ENCODE results near the gene WSCD2.

Gene WSCD2

DNA sequence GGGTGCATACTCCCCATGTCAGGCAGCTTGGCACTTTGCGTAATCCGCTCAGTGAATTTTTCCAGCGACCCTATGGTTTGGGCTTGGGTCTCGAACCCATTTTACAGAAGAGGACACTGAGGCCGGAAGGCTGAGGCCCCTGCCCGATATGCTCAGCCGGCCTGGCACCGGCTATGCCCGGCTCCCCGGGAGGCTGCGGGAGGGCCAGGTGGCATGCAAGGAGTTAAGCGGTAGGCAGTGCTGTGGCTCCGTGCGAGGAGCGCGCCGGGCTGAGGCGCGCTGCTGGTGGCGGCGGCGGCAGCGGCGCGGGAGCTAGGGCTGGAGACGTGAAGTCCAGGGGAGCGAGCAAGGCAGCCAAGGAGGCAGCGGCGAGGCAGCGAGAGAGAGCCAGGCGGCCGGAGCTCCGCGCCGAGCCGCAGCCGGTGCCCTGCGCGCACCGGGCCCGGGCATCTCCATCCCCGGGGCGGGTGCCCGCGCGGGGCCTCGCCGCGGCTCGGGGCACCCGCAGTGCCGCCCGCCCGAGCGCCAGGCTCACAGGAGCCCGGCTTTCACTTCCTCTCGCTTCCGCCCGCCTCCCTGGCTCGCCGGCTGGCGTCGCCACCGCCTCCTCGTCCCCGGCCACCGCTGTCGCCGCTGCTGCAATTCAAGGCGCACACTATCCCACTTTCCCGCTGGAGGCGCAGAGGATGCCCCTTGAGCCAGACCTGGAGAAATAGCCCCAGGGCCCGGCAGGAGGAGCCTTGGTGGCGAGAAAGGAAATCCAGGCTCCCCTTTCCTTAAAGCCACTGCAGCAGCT, at the start of gene WSCD2:
Gene WSCD2 (plus strand): TSS at position 272 of the 796 bp plus-strand sequence. CDS start 66,545 bp downstream, outside the sequence.
- H3K4me3 ChIP-seq (ENCODE audit: low read depth, low read length): peak within 1 kb of the TSS; percentile 23; the same call in 1 of the 2 replicates
- TF ChIP-seq CTCF (IDR thresholded peaks at IDR 0.05; ENCODE audit: control insufficient read depth, extremely low read depth, insufficient read depth): peak; percentile 32
- no peak for DNase-seq (ENCODE audit: low read depth)

DNA sequence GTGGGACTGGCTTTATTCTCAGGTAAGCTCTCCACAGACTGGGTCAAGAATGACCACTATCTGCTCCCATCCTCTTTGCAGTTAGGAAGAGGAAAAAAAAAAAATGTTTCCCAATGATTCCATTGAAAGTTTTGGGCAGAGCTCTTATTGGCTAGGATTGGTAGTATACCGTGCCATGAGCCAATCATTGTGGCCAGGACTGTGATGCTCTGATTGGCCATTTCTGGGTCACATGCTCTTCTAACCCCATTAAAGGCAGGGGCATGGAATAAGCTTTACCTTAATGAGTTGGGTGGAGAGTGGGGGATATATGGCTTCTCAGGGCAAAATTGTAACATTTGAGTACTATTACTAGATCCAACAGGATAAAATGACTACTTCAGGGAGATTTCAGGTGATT, 49.4 kb upstream of the WSCD2 start:
- no peak overlapping the region for H3K4me3 ChIP-seq (ENCODE audit: low read depth, low read length)
- DNase-seq (ENCODE audit: low read depth): no peak
- no peak for TF ChIP-seq CTCF (IDR thresholded peaks at IDR 0.05; ENCODE audit: control insufficient read depth, extremely low read depth, insufficient read depth)

GRCh38 chr12:108080363-108080762, 48.7 kb upstream of the WSCD2 start:
- no peak for DNase-seq (ENCODE audit: low read depth)
- TF ChIP-seq CTCF (IDR thresholded peaks at IDR 0.05; ENCODE audit: control insufficient read depth, extremely low read depth, insufficient read depth): no peak
- no peak overlapping the region for H3K4me3 ChIP-seq (ENCODE audit: low read depth, low read length)

DNA sequence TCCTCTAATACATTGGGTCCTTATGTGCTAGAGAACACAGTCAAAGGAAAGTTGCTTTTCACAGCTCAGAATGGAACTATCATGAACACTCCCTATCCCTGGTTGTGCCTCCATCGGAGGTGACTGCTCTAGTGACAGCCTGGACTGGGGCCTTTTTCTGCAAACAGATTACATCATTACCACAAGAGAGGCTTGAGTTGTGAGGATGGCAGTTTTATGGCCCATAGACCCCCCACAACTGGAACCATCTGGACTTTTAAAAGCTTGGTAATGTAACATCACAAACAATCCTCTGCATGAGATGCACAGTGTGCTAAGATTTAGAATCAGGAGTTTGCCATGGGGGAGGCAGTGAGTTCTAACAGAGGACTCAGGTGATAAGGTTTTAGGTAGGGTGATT, 46.6 kb upstream of the WSCD2 start:
- no peak for TF ChIP-seq CTCF (IDR thresholded peaks at IDR 0.05; ENCODE audit: control insufficient read depth, extremely low read depth, insufficient read depth)
- no peak for DNase-seq (ENCODE audit: low read depth)
- H3K4me3 ChIP-seq (ENCODE audit: low read depth, low read length): no peak overlapping the region

DNA sequence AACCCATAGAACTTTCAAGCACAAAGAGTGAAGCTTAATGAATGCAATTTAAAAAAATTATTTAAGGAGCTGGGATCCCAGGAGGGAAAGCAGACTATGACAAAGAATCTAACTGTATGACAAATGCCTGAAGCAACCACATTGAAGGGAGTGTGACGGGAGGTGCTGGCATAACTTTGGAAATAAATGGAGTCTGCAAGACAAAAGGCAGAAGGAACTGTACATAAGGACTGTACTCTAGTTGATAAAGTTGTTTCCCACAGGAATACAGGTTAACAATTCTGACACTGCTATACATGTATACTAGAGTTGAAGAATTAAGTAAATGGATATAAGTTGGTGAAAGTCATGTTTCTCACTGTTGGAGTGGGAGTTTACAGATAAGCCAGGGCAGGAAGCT, 41.2 kb upstream of the WSCD2 start:
- TF ChIP-seq CTCF (IDR thresholded peaks at IDR 0.05; ENCODE audit: control insufficient read depth, extremely low read depth, insufficient read depth): no peak
- no peak for DNase-seq (ENCODE audit: low read depth)
- no peak overlapping the region for H3K4me3 ChIP-seq (ENCODE audit: low read depth, low read length)

DNA sequence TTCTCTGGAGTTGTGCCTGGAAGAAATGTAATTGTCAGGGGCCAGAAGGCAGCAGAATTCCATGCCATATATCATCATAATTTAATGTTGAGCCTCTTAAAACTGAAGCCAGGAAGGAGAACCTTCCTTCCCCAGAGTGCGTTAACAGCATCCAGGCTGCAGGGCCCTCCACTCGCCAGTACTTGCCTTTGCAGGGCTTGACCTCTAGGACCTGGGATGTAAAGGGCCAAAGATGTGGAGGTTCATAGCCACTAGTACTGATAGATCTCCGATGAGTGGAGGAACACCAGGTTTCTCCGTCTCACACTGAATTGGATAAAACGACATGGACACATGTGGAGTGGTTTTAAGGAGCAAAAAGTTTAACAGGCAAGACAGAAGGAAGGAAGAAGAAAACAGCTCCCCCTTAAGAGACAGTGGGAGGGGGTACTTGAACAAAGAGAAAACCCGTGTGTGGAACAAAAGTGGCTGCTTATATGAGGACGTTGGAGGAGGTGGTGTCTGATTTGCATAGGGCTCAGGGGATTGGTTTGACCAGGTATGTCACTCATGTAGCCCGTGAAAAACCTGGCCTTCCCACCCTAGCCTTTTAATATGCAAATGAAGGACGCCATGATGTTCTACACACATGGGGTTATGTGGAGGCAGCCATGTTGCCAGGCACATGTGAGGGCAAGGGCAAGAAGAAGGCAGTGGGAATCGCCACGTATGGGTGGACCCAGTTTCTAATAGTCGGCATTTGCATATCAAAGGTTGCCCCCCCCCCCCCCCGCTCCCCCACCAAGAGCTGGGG, 38.8 kb upstream of the WSCD2 start:
- no peak for DNase-seq (ENCODE audit: low read depth)
- H3K4me3 ChIP-seq (ENCODE audit: low read depth, low read length): no peak overlapping the region
- TF ChIP-seq CTCF (IDR thresholded peaks at IDR 0.05; ENCODE audit: control insufficient read depth, extremely low read depth, insufficient read depth): no peak

All from LNCaP clone FGC (cell line).